Measurements from ENCODE around the gene NPAS2. TPM values are rescaled to one million over a fixed set of nuclear protein-coding genes. Genes with fewer than 3 reads are reported as not detected.

The NPAS2 gene
- total RNA-seq, 1 donor from 2014 or later = 11.0 TPM

DNA sequence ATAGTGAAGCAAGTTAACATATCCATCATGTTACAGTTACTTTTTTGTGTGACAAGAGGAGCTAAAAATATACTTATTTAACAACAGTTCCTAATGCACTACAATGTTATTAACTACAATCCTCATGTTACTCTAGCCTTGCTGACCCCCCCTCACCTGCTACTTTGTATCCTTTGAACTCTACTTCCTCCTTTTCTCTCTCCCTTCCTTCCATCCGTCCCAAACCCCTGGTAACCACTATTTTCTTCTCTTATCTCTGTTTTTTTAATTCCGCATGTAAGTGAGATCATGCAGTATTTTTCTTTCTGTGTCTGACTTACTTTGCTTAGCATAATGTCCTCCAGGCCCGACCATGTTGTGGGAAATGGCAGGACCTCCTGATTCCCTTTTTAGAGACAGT is 59.4 kb downstream of the NPAS2 start:
- TF ChIP-seq, protein P1, sequence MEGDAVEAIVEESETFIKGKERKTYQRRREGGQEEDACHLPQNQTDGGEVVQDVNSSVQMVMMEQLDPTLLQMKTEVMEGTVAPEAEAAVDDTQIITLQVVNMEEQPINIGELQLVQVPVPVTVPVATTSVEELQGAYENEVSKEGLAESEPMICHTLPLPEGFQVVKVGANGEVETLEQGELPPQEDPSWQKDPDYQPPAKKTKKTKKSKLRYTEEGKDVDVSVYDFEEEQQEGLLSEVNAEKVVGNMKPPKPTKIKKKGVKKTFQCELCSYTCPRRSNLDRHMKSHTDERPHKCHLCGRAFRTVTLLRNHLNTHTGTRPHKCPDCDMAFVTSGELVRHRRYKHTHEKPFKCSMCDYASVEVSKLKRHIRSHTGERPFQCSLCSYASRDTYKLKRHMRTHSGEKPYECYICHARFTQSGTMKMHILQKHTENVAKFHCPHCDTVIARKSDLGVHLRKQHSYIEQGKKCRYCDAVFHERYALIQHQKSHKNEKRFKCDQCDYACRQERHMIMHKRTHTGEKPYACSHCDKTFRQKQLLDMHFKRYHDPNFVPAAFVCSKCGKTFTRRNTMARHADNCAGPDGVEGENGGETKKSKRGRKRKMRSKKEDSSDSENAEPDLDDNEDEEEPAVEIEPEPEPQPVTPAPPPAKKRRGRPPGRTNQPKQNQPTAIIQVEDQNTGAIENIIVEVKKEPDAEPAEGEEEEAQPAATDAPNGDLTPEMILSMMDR (conservative IDR thresholded peaks at IDR 0.05; ENCODE audit: low read depth, low read length) = no peak

DNA sequence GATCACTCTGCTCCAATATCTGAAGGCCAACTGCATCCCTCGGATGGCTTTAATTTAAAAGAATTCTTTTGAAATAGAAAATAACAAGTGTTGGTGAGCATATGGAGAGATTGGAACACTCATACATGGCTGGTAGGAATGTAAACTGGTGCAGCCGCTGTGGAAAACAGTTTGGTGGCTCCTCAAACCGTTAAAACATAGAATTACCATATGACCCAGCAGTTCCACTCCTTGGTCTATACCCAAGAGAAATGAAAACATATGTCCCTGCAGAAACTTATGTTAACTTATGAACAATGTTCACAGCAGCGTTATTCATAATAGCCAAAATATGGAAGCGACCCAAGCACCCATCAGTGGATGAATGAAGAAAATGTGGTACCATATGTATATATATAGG is 60.1 kb downstream of the NPAS2 start:
- no peak overlapping the region for H3K4me3 ChIP-seq (ENCODE audit: low read depth, low read length)
- DNase-seq (ENCODE audit: low read depth) = no peak
- TF ChIP-seq, protein P1 (conservative IDR thresholded peaks at IDR 0.05; ENCODE audit: low read depth, low read length) = no peak

More for the DNA sequence above, 59.4 kb downstream of the NPAS2 start:
- no peak overlapping the region for H3K4me3 ChIP-seq (ENCODE audit: low read depth, low read length)
- DNase-seq (ENCODE audit: low read depth) = no peak

DNA sequence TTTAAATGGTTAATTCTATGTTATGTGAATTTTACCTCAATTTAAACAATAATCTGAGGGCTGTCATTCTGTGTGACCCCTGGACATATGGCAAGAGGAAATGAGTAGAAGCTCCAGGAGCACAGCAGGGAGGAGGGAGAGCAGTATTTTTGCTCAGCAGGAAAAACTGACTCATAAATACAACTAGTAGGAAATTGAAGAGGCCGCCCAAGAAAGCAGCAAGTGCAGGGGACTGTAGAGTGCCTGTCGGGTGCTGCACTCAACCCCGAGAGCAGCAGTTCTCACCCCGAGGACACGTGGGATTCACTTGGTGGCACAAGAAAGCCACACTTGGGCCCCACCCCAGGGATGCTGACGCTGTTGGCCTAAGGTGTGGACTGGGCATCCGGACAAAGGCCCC is 60.8 kb downstream of the NPAS2 start:
- no peak for DNase-seq (ENCODE audit: low read depth)
- no peak overlapping the region for H3K4me3 ChIP-seq (ENCODE audit: low read depth, low read length)
- TF ChIP-seq, protein P1 (conservative IDR thresholded peaks at IDR 0.05; ENCODE audit: low read depth, low read length) = no peak

DNA sequence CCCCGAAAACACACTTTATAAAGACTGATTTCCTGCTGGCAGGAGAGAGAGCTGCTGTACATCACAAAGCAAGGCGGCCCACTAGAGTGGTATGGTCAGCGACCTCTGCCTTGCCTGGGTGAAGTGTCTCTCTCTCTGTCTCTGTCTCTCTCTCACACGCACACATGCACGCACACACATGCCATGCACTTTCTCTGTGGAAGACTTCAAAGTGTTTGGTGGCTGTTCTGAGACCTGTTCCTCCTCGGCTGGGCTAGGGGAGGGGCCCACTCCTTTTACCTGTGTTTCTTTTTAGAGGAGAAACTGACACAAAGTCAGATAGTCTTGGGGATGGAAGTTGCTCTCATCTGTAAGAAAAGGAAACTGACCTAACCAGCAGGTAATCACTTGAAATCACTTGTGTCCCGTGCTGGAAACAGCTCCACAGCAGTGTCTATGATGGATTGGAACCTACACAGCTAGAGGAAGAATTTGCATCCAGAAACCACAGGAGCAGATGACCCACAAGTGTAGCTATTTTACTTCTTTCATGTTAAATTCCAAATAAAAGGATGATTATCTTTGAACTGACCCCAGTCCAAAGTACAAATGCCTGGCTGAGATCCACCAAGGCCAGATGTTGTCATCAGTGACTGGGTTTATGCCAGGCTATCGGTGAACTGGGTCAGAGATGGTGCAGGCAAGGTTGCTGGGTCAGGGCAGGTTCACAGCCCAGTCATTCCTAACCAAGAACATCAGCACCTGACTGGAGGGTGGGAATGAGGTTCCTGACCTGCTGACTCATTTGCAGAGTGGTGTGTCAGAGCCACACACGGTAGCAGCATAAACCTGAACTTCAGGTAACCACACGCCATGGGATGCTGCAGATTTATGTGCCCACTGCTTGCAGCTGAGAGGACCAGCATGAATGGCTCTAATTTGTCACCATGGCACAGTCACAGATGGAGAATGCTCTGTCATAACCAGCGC is 63.0 kb downstream of the NPAS2 start:
- TF ChIP-seq, protein P1 (conservative IDR thresholded peaks at IDR 0.05; ENCODE audit: low read depth, low read length) = no peak
- no peak overlapping the region for H3K4me3 ChIP-seq (ENCODE audit: low read depth, low read length)
- peak; percentile 44 for DNase-seq (ENCODE audit: low read depth)

DNA sequence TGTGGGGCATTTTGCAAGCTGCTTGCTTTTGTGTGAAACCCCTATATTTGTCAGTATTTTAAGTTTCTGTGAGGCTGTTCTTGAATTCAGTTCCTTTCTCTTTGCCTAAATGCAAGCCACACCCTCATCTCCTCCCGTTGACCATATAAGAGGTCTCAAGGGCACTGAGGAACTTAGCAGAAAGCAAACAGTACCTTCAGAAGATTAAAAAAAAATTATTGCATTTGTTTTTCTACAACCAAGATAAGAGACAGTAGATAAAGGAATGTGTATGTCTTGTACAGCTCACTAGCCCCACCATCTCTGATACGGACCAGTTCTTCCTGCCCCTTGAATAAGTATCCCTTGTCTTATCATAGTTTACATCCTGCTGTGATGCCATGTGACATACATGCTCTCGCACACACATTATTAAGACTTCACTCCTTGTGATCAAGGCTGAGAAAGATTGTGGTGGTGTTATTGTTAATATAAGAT is 64.2 kb downstream of the NPAS2 start:
- TF ChIP-seq, protein P1 (conservative IDR thresholded peaks at IDR 0.05; ENCODE audit: low read depth, low read length) = no peak
- no peak overlapping the region for H3K4me3 ChIP-seq (ENCODE audit: low read depth, low read length)
- DNase-seq (ENCODE audit: low read depth) = no peak

DNA sequence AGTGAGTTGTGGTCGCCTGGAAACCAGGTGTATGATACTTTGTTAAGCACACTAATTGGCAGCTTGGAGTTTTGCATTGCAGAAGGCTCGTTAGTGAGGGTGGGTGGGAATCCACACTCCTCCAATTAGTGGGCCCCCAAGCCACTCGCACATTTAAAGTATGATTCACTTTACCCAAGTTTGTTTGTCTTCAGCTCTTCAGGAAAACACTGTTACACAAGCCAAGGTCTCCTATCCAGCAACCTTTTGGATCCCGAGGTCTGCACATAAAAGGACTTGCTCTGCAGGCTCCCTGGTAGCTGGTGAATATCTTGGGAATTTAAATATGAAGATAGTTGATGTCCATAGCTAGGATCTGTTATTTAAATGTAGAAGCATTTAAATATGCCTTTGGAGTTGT is 66.1 kb downstream of the NPAS2 start:
- H3K4me3 ChIP-seq (ENCODE audit: low read depth, low read length) = no peak overlapping the region
- TF ChIP-seq, protein P1 (conservative IDR thresholded peaks at IDR 0.05; ENCODE audit: low read depth, low read length) = no peak
- no peak for DNase-seq (ENCODE audit: low read depth)
